K562 (cell line): Measurements from ENCODE around the gene CEP57. TPM values are rescaled to one million over a fixed set of nuclear protein-coding genes. Genes with fewer than 3 reads are reported as not detected.

Experiments used
- ATAC-seq: fragments of 200-7000 bp; cut with Tn5 transposase; 3 replicates; pipeline ENCODE4 v1.9.1; 2020; ENCODE audit warnings: moderate library complexity
- BruUV-seq: library from RNA; stranded (reverse); fragments of 400-500 nt; replicated peaks from 2 replicates; lab custom pipeline; 2021; lab: Mats Ljungman, UMichigan
- CTCF ChIA-PET: fragments of 300-600 bp; formaldehyde crosslinking; extraction: SDS; loops from one replicate; lab custom pipeline; 2021; ENCODE audit warnings: low intra/inter-chr PET ratio; lab: Yijun Ruan, JAX
- POLR2A ChIA-PET: fragments of 300-600, 350-650 bp; sonication (Branson Sonifier 250); formaldehyde crosslinking; extraction: SDS; loops from one replicate; lab custom pipeline; 2021; ENCODE audit warnings: antibody characterized with exemption, inconsistent platforms; lab: Yijun Ruan, JAX
- DNase-seq, 4 experiments: peaks; one replicate each; pipeline versions ENCODE4 v3.0.0 to v3.0.0-alpha.2; 2011 to 2018; ENCODE audit warnings: low spot score in 3 of 4, mixed read lengths in 3 of 4; ENCODE audit errors: extremely low read depth in 1 of 4
- FAIRE-seq: peaks from 2 replicates; lab custom pipeline; 2011; peaks lifted over from hg19 to GRCh38; lab: Jason Lieb, UNC
- H2AFZ ChIP-seq: 2 replicates; pipeline ENCODE4 v1.6.0; 2011; ENCODE audit warnings: low read depth, low read length, control low read depth, inconsistent platforms
- H3K27ac ChIP-seq: fragments of 200-600 bp; 3 replicates; pipeline ENCODE4 v1.8.0; 2011; ENCODE audit warnings: low read depth, mild to moderate bottlenecking, control low read depth, inconsistent platforms, low read length, moderate library complexity, mixed read lengths; ENCODE audit errors: extremely low read depth
- H3K27me3 ChIP-seq, 2 experiments: fragments of 300-600 bp in 1 of 2; 2 replicates in 1 of 2; 3 replicates in 1 of 2; pipeline versions ENCODE4 v1.6.0 to v1.8.0; 2011; ENCODE audit warnings: inconsistent platforms in 2 of 2, low read length in 2 of 2, mild to moderate bottlenecking in 1 of 2, mixed read lengths in 1 of 2, moderate library complexity in 1 of 2; ENCODE audit not compliant: control insufficient read depth in 2 of 2, insufficient read depth in 2 of 2
- H3K36me3 ChIP-seq: fragments of 300-600 bp; 3 replicates; pipeline ENCODE4 v1.8.0; 2011; ENCODE audit warnings: mild to moderate bottlenecking, low read length, inconsistent platforms; ENCODE audit not compliant: control insufficient read depth, insufficient read depth
- H3K4me1 ChIP-seq, 2 experiments: fragments of 200-600 bp in 1 of 2; replicated peaks in 1 of 2; 2 replicates in 1 of 2; 3 replicates in 1 of 2; pipeline versions ENCODE4 v1.5.1 to v1.8.0; 2011; ENCODE audit warnings: inconsistent platforms in 2 of 2, low read length in 2 of 2, mild to moderate bottlenecking in 1 of 2, mixed read lengths in 1 of 2, moderate library complexity in 1 of 2; ENCODE audit not compliant: control insufficient read depth in 2 of 2, insufficient read depth in 2 of 2
- H3K4me2 ChIP-seq: 2 replicates; pipeline ENCODE4 v1.6.1; 2011; ENCODE audit warnings: low read length, control low read depth, inconsistent platforms, mixed read lengths; ENCODE audit not compliant: insufficient read depth
- H3K4me3 ChIP-seq: fragments of 200-600 bp; sonication (generic), shearing (Covaris generic); 2 replicates; pipeline ENCODE4 v1.5.1; 2016; ENCODE audit warnings: control low read depth, inconsistent platforms
- H3K79me2 ChIP-seq: fragments of 200-600 bp; 3 replicates; pipeline ENCODE4 v1.8.0; 2011; ENCODE audit warnings: low read length, inconsistent platforms; ENCODE audit not compliant: control insufficient read depth, insufficient read depth
- H3K9ac ChIP-seq, 2 experiments: 2 replicates each; pipeline versions ENCODE4 v1.6.0 to v1.6.1; 2011; ENCODE audit warnings: low read depth in 2 of 2, low read length in 2 of 2, control low read depth in 1 of 2, inconsistent platforms in 1 of 2, mild to moderate bottlenecking in 1 of 2, mixed read lengths in 1 of 2; ENCODE audit not compliant: insufficient read depth in 1 of 2
- H3K9me1 ChIP-seq: one replicate; pipeline ENCODE4 v1.6.0; 2011; ENCODE audit warnings: inconsistent platforms, mild to moderate bottlenecking, low read length, moderate library complexity; ENCODE audit not compliant: control insufficient read depth, insufficient read depth
- H3K9me3 ChIP-seq: replicated peaks from 2 replicates; pipeline ENCODE4 v1.5.1; 2011; ENCODE audit warnings: low read depth, low read length, inconsistent platforms; ENCODE audit not compliant: control insufficient read depth, insufficient read depth
- H4K20me1 ChIP-seq: replicated peaks from 2 replicates; pipeline ENCODE4 v1.6.1; 2011; ENCODE audit warnings: low read length, inconsistent platforms, mixed read lengths; ENCODE audit not compliant: control insufficient read depth, insufficient read depth
- CEBPB ChIP-seq: fragments of 450-650 bp; IDR thresholded peaks from 2 replicates; pipeline ENCODE4 v1.6.1; 2016; ENCODE audit warnings: missing genetic modification characterization, missing compliant biosample characterization
- CEBPG ChIP-seq, 3 experiments: fragments of 200-800 bp in 1 of 3; sonication (Bioruptor generic) in 1 of 3; sonication (generic) in 1 of 3; formaldehyde crosslinking in 1 of 3; IDR thresholded peaks in 2 of 3; conservative IDR thresholded peaks in 1 of 3; 2 replicates each; pipeline versions ENCODE4 v1.6.1 to v1.8.0; 2016 to 2022; ENCODE audit warnings: missing compliant biosample characterization in 2 of 3, missing genetic modification characterization in 2 of 3, mild to moderate bottlenecking in 1 of 3, missing genetic modification reagents in 1 of 3
- DNMT1 ChIP-seq: fragments of 450-650 bp; IDR thresholded peaks from 2 replicates; pipeline ENCODE4 v1.6.1; 2016; ENCODE audit warnings: antibody characterized with exemption, mild to moderate bottlenecking
- E4F1 ChIP-seq: fragments of 250-450 bp; sonication (Bioruptor Pico); IDR thresholded peaks from 2 replicates; pipeline ENCODE4 v1.5.0; 2021; ENCODE audit warnings: mild to moderate bottlenecking, borderline replicate concordance
- FOXK2 ChIP-seq, 2 experiments: fragments of 450-650 bp; IDR thresholded peaks in 1 of 2; conservative IDR thresholded peaks in 1 of 2; 2 replicates each; pipeline ENCODE4 v1.6.1; 2016; ENCODE audit warnings: low read depth in 2 of 2, mild to moderate bottlenecking in 1 of 2
- RCOR1 ChIP-seq, 2 experiments: IDR thresholded peaks; 2 replicates each; pipeline ENCODE4 v1.6.1; 2012; ENCODE audit warnings: low read depth in 2 of 2, low read length in 2 of 2, borderline replicate concordance in 1 of 2, improper control_type of control experiment in 1 of 2
- THRA ChIP-seq: fragments of 450-650 bp; IDR thresholded peaks from 2 replicates; pipeline ENCODE4 v1.6.1; 2017; ENCODE audit warnings: mild to moderate bottlenecking, moderate library complexity
- XRCC5 ChIP-seq: fragments of 200-400 bp; formaldehyde crosslinking; IDR thresholded peaks from 2 replicates; pipeline ENCODE4 v1.6.1; 2017; ENCODE audit warnings: low read depth, mild to moderate bottlenecking, low read length
- ZNF354B ChIP-seq: fragments of 250-450 bp; sonication (Bioruptor Pico); IDR thresholded peaks from 2 replicates; pipeline ENCODE4 v1.4.0; 2020
- ZNF699 ChIP-seq: fragments of 250-450 bp; sonication (Bioruptor Pico); IDR thresholded peaks from 2 replicates; pipeline ENCODE4 v1.8.0; 2021; ENCODE audit warnings: mild to moderate bottlenecking, moderate library complexity; ENCODE audit not compliant: insufficient replicate concordance
- ZNF778 ChIP-seq: fragments of 450-650 bp; formaldehyde crosslinking; IDR thresholded peaks from 2 replicates; pipeline ENCODE4 v1.4.0; 2020; ENCODE audit warnings: mild to moderate bottlenecking, moderate library complexity
- WGBS: fragments of 100-300 bp; shearing (Covaris generic); methylation state at CpG from one replicate; pipeline ENCODE4 v1.1.6; 2016; ENCODE audit warnings: low coverage, mixed read lengths; ENCODE audit not compliant: insufficient coverage; ENCODE audit errors: missing lambda C conversion rate; 5-methylcytosine and 5-hydroxymethylcytosine counted together
- in situ Hi-C: fragments of 300-500 bp; cut with MboI; formaldehyde crosslinking; loops from 4 replicates; pipeline ENCODE4 v1.15.0; 2018; ENCODE audit warnings: inconsistent platforms, mixed read lengths
- intact Hi-C: fragments of 100-400 bp; cut with micrococcal nuclease; formaldehyde crosslinking; loops from 2 replicates; pipeline ENCODE4 v1.14.2; 2022
- polyA plus RNA-seq, 8 experiments: library from polyadenylated mRNA; depleted of rRNA in 4 of 8; stranded (reverse) in 5 of 8; unstranded in 3 of 8; fragments of >200 nt; fragmentation: Nextera tagmentation in 2 of 8; fragmentation: Illumina TruSeq in 1 of 8; extraction: Ambion mirVana in 2 of 8; extraction: Trizol in 1 of 8; gene quantifications; 2 replicates each; pipeline versions ENCODE4 v1.2.1 to v1.2.3, GENCODE V29; 2011 to 2014; ENCODE audit warnings: inconsistent platforms in 1 of 8, missing spikeins in 1 of 8
- total RNA-seq, 7 experiments: library from RNA; depleted of rRNA in 6 of 7; stranded (reverse); fragments of >200 nt in 6 of 7; fragmentation: Illumina TruSeq in 2 of 7; extraction: Trizol in 2 of 7; gene quantifications; 2 replicates each; pipeline versions ENCODE4 v1.2.1 to v1.2.3, GENCODE V29; 2011 to 2021; ENCODE audit warnings: low replicate concordance in 1 of 7
- TF ChIP-seq, protein P1 (sequence below): fragments of 250-450 bp; sonication (Bioruptor Pico); IDR thresholded peaks from 2 replicates; pipeline ENCODE4 v1.6.1; 2021; ENCODE audit warnings: mild to moderate bottlenecking
- TF ChIP-seq, protein P2 (sequence below): fragments of 450-650 bp; IDR thresholded peaks from 2 replicates; pipeline ENCODE4 v1.6.1; 2016; ENCODE audit warnings: mild to moderate bottlenecking
- TF ChIP-seq, protein P3 (sequence below): sonication (generic); formaldehyde crosslinking; IDR thresholded peaks from 2 replicates; pipeline ENCODE4 v1.8.0; 2023; ENCODE audit warnings: mild to moderate bottlenecking, missing genetic modification reagents

The CEP57 gene
- total and polyA plus RNA-seq, 9 of the 15 experiments (the other 6 are each of a cell fraction or from before 2014, with no cell fraction given): 25.1 to 88.1 (median 65.2) TPM

- FAIRE-seq: no peak
- Histone ChIP-seq H3K4me1 (no peaks in the 10 kb centered on the region), H4K20me1 (no peaks in the 10 kb centered on the region), H3K9me3 (no peaks in the 10 kb centered on the region), H3K27ac (no peak overlapping the region), H3K9ac (no peak overlapping the region), H3K36me3 (peaks cover 30% of the 10 kb centered on the region; the same call in 2 of the 3 replicates), H3K4me2 (no peak overlapping the region), H3K9me1 (no peaks in the 10 kb centered on the region), H3K4me3 (no peak overlapping the region), H2AFZ (no peak overlapping the region), H3K79me2 (no peaks in the 10 kb centered on the region), H3K27me3 (no peaks in the 10 kb centered on the region)
- POLR2A ChIA-PET: interaction anchor here (0.7 kb wide), 1 partner anchor 38 kb away, joined by 3 read pairs; no protein-coding TSS in a partner anchor
- CTCF ChIA-PET: no interaction called here
- DNase-seq: no peak
- 61% methylated on average over 2 of the region's 2 CpGs for WGBS
- in situ Hi-C loops (no loop called here), intact Hi-C loops (no loop called here)
- no TSS peak for BruUV-seq
- no peak for ATAC-seq
- TF ChIP-seq E4F1 (CRISPR knock-in tag) (no peak), ZNF699 (no peak), CEBPB (tag) (no peak), CEBPG (CRISPR knock-in tag; IDR thresholded peaks at IDR 0.05) (no peak), CEBPG (tag; conservative IDR thresholded peaks at IDR 0.05 in 1 of 2, IDR thresholded peaks at IDR 0.05 in 1 of 2) (no peak), XRCC5 (no peak), RCOR1 (IDR thresholded peaks at IDR 0.05; ENCODE audit: borderline replicate concordance in 1 of 2, low read depth in 2 of 2, low read length in 2 of 2) (no peak), ZNF354B (CRISPR knock-in tag) (no peak), THRA (no peak), FOXK2 (conservative IDR thresholded peaks at IDR 0.05 in 1 of 2, IDR thresholded peaks at IDR 0.05 in 1 of 2; ENCODE audit: low read depth in 2 of 2) (no peak), ZNF778 (CRISPR knock-in tag) (no peak), DNMT1 (no peak)
- TF ChIP-seq, protein P1, sequence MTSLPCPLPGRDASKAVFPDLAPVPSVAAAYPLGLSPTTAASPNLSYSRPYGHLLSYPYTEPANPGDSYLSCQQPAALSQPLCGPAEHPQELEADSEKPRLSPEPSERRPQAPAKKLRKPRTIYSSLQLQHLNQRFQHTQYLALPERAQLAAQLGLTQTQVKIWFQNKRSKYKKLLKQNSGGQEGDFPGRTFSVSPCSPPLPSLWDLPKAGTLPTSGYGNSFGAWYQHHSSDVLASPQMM (CRISPR knock-in tag): no peak
- TF ChIP-seq, protein P2, sequence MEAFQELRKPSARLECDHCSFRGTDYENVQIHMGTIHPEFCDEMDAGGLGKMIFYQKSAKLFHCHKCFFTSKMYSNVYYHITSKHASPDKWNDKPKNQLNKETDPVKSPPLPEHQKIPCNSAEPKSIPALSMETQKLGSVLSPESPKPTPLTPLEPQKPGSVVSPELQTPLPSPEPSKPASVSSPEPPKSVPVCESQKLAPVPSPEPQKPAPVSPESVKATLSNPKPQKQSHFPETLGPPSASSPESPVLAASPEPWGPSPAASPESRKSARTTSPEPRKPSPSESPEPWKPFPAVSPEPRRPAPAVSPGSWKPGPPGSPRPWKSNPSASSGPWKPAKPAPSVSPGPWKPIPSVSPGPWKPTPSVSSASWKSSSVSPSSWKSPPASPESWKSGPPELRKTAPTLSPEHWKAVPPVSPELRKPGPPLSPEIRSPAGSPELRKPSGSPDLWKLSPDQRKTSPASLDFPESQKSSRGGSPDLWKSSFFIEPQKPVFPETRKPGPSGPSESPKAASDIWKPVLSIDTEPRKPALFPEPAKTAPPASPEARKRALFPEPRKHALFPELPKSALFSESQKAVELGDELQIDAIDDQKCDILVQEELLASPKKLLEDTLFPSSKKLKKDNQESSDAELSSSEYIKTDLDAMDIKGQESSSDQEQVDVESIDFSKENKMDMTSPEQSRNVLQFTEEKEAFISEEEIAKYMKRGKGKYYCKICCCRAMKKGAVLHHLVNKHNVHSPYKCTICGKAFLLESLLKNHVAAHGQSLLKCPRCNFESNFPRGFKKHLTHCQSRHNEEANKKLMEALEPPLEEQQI: no peak
- TF ChIP-seq, protein P3, sequence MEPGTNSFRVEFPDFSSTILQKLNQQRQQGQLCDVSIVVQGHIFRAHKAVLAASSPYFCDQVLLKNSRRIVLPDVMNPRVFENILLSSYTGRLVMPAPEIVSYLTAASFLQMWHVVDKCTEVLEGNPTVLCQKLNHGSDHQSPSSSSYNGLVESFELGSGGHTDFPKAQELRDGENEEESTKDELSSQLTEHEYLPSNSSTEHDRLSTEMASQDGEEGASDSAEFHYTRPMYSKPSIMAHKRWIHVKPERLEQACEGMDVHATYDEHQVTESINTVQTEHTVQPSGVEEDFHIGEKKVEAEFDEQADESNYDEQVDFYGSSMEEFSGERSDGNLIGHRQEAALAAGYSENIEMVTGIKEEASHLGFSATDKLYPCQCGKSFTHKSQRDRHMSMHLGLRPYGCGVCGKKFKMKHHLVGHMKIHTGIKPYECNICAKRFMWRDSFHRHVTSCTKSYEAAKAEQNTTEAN (CRISPR knock-in tag): no peak
These were observed 63.6 kb downstream of the CEP57 start for GRCh38 chr11:95853862-95854261.
